ENCODE results near the gene MACROD2. TPM values are rescaled to one million over a fixed set of nuclear protein-coding genes. Genes with fewer than 3 reads are reported as not detected.

The MACROD2 gene
- total RNA-seq, 4 donors from 2014 or later: 4.0 to 14.1 (median 10.4) TPM

GRCh38 chr20:15200147-15200565, 1204.8 kb downstream of the MACROD2 start:
- WGBS, 2 donors: 94 to 95% methylated on average over 1 of the region's 1 CpG
- H3K9me3 ChIP-seq: no peaks in the 10 kb centered on the region
- H3K27me3 ChIP-seq: no peaks in the 10 kb centered on the region
- no peaks in the 10 kb centered on the region for H3K4me1 ChIP-seq
- DNase-seq (ENCODE audit: low spot score in 2 of 2): no peak
- H3K27ac ChIP-seq: no peak overlapping the region
- TF ChIP-seq POLR2A (IDR thresholded peaks at IDR 0.05): no peak
- TF ChIP-seq CTCF (IDR thresholded peaks at IDR 0.05): no peak
- TF ChIP-seq EP300 (IDR thresholded peaks at IDR 0.05): no peak
- H3K36me3 ChIP-seq: no peaks in the 10 kb centered on the region
- H3K4me3 ChIP-seq: no peak overlapping the region

GRCh38 chr20:15201602-15202001, 1206.3 kb downstream of the MACROD2 start:
- H3K4me1 ChIP-seq: no peaks in the 10 kb centered on the region
- TF ChIP-seq EP300 (IDR thresholded peaks at IDR 0.05): no peak
- no peak for TF ChIP-seq POLR2A (IDR thresholded peaks at IDR 0.05)
- TF ChIP-seq CTCF (IDR thresholded peaks at IDR 0.05): no peak
- no peaks in the 10 kb centered on the region for H3K9me3 ChIP-seq
- no peak overlapping the region for H3K27ac ChIP-seq
- H3K4me3 ChIP-seq: no peak overlapping the region
- H3K36me3 ChIP-seq: no peaks in the 10 kb centered on the region
- 86 to 91% methylated on average over 1 of the region's 1 CpG for whole genome bisulfite sequencing, 2 donors
- H3K27me3 ChIP-seq: no peaks in the 10 kb centered on the region
- DNase-seq (ENCODE audit: low spot score in 2 of 2): no peak

GRCh38 chr20:15204234-15204633, 1208.9 kb downstream of the MACROD2 start:
- TF ChIP-seq CTCF (IDR thresholded peaks at IDR 0.05) (no peak), EP300 (IDR thresholded peaks at IDR 0.05) (no peak), POLR2A (IDR thresholded peaks at IDR 0.05) (no peak)
- Histone ChIP-seq H3K27ac (no peak overlapping the region), H3K36me3 (no peaks in the 10 kb centered on the region), H3K4me1 (no peaks in the 10 kb centered on the region), H3K4me3 (no peak overlapping the region), H3K9me3 (peaks cover 0 to 13% (median 2%) of the 10 kb centered on the region in 4 donors), H3K27me3 (no peaks in the 10 kb centered on the region)
- WGBS, 2 donors: 89 to 90% methylated on average over 5 of the region's 5 CpGs
- no peak for DNase-seq (ENCODE audit: low spot score in 2 of 2)

- no peak overlapping the region for H3K27ac ChIP-seq
- no peaks in the 10 kb centered on the region for H3K36me3 ChIP-seq
- H3K27me3 ChIP-seq: no peaks in the 10 kb centered on the region
- no peak for DNase-seq (ENCODE audit: low spot score in 2 of 2)
- TF ChIP-seq EP300 (IDR thresholded peaks at IDR 0.05) (no peak), POLR2A (IDR thresholded peaks at IDR 0.05) (no peak), CTCF (IDR thresholded peaks at IDR 0.05) (no peak)
- peaks cover 0 to 13% (median 2%) of the 10 kb centered on the region in 4 donors for H3K9me3 ChIP-seq
- WGBS, 2 donors: 83 to 95% methylated on average over 2 of the region's 2 CpGs
- no peak overlapping the region for H3K4me3 ChIP-seq
- no peaks in the 10 kb centered on the region for H3K4me1 ChIP-seq
These were observed 1209.7 kb downstream of the MACROD2 start for GRCh38 chr20:15205028-15205427.

GRCh38 chr20:15205719-15206118, 1210.4 kb downstream of the MACROD2 start:
- H3K27ac ChIP-seq: no peak overlapping the region
- H3K27me3 ChIP-seq: no peaks in the 10 kb centered on the region
- DNase-seq (ENCODE audit: low spot score in 2 of 2): no peak
- H3K4me3 ChIP-seq: no peak overlapping the region
- no peak for TF ChIP-seq POLR2A (IDR thresholded peaks at IDR 0.05)
- no peak for TF ChIP-seq CTCF (IDR thresholded peaks at IDR 0.05)
- no peak for TF ChIP-seq EP300 (IDR thresholded peaks at IDR 0.05)
- no peaks in the 10 kb centered on the region for H3K4me1 ChIP-seq
- peaks cover 0 to 13% (median 2%) of the 10 kb centered on the region in 4 donors for H3K9me3 ChIP-seq
- H3K36me3 ChIP-seq: no peaks in the 10 kb centered on the region

Data from tibial nerve (tissue), 4 donors.